Psoas muscle (tissue), 8 donors: ENCODE measurements around the gene NDUFAB1. TPM values are rescaled to one million over a fixed set of nuclear protein-coding genes. Genes with fewer than 3 reads are reported as not detected.

Experiments
- ATAC-seq, 4 donors: fragments of 200-7000 bp; cut with Tn5 transposase; one replicate each; pipeline ENCODE4 v1.9.1; 2020; ENCODE audit warnings: moderate library complexity in 3 of 4, mild to moderate bottlenecking in 2 of 4
- DNase-seq, 2 donors: peaks; one replicate each; pipeline ENCODE4 v3.0.0-alpha.2; 2020
- H3K27ac ChIP-seq: fragments of 200-600 bp; one replicate; pipeline ENCODE4 v1.8.0; 2022
- H3K27me3 ChIP-seq, 3 donors: fragments of 200-600 bp in 1 of 3; one replicate each; pipeline versions ENCODE4 v1.6.1 to v1.8.0; 2013 to 2022; ENCODE audit warnings: low read length in 2 of 3, mild to moderate bottlenecking in 2 of 3, moderate library complexity in 1 of 3; ENCODE audit not compliant: insufficient read depth in 3 of 3
- H3K36me3 ChIP-seq, 2 donors: fragments of 200-600 bp in 1 of 2; one replicate each; pipeline versions ENCODE4 v1.6.1 to v1.8.0; 2013 to 2022; ENCODE audit warnings: low read depth in 1 of 2, mild to moderate bottlenecking in 1 of 2, moderate library complexity in 1 of 2; ENCODE audit not compliant: insufficient read depth in 1 of 2
- H3K4me1 ChIP-seq: fragments of 200-600 bp; one replicate; pipeline ENCODE4 v1.8.0; 2022
- H3K4me3 ChIP-seq: fragments of 200-600 bp; one replicate; pipeline ENCODE4 v1.8.0; 2022; ENCODE audit warnings: mild to moderate bottlenecking
- H3K9me3 ChIP-seq: fragments of 200-600 bp; one replicate; pipeline ENCODE4 v1.8.0; 2022
- CTCF ChIP-seq: fragments of 200-600 bp; IDR thresholded peaks from one replicate; pipeline ENCODE4 v1.8.0; 2022; ENCODE audit warnings: antibody characterized with exemption
- WGBS, 3 donors: extraction: QIAGEN DNeasy Blood & Tissue Kit; methylation state at CpG; one replicate each; pipeline versions ENCODE4 v1.1.6 to v1.1.7; 2013; 5-methylcytosine and 5-hydroxymethylcytosine counted together
- intact Hi-C, 2 donors: fragments of 100-400 bp; cut with DNase I; formaldehyde crosslinking; loops; one replicate each; pipeline versions ENCODE4 v1.11.0 to v1.14.2; 2022
- polyA plus RNA-seq, 3 donors: library from polyadenylated mRNA; stranded (reverse); fragments of 200-250 nt; gene quantifications; one replicate each; pipeline ENCODE4 v1.2.3, GENCODE V29; 2013
- total RNA-seq, 4 donors: library from RNA; stranded (reverse); fragmentation: NEBNext Ultra II Directional in 2 of 4; extraction: Animal tissue kit (Norgen Biotek cat#: 25700) in 2 of 4; gene quantifications; one replicate each; pipeline versions ENCODE4 v1.2.1 to v1.2.4, GENCODE V29; 2021 to 2023
- donor health status: healthy with polysubstance abuse.
- donor health status: DM: no; HTN: no; CAD: no; lungs with moderate emphysema.
- donor health status: Bipolar disorder and iron deficiency.
- donor health status: healthy.
- donor health status: DM: yes; HTN: yes; CAD: no.
- donor health status: DM: no; HTN: no; CAD: no.
- donor health status: DM: no; HTN: no; CAD: no.
- donor health status: DM: yes; HTN: yes; CAD: no.

Gene NDUFAB1
- total and polyA plus RNA-seq, 7 donors: 175 to 441 (median 241) TPM

GRCh38 chr16:23532448-23532847 lies 63.7 kb downstream of the NDUFAB1 start:
- DNase-seq: no peak
- no peaks in the 10 kb centered on the region for H3K4me1 ChIP-seq
- H3K27ac ChIP-seq: no peak overlapping the region
- no peak for ATAC-seq
- TF ChIP-seq CTCF: no peak
- intact Hi-C loops: no loop called here
- H3K9me3 ChIP-seq: no peaks in the 10 kb centered on the region
- no peaks in the 10 kb centered on the region for H3K27me3 ChIP-seq
- WGBS, 3 donors: 94 to 100% (median 100%) methylated on average over 1 of the region's 1 CpG
- peaks cover 14 to 89% of the 10 kb centered on the region in 2 donors for H3K36me3 ChIP-seq
- no peak overlapping the region for H3K4me3 ChIP-seq

Other genes with a start within 250 kb of the NDUFAB1 start
- gene COG7, start 143.1 kb downstream of the NDUFAB1 start, total RNA-seq: 1 to 10 TPM; 6.7 to 9.6 (median 9.4) TPM
- gene COG7, start 143.1 kb downstream of the NDUFAB1 start, polyA plus RNA-seq: 10 to 100 TPM in 2 of 3 donors, 1 to 10 TPM in 1; 7.6 to 14.7 (median 10.5) TPM
- gene GGA2, start 85.8 kb downstream of the NDUFAB1 start, total RNA-seq: 10 to 100 TPM; 43.1 to 62.9 (median 56.4) TPM
- gene GGA2, start 85.8 kb downstream of the NDUFAB1 start, polyA plus RNA-seq: 10 to 100 TPM; 18.9 to 49.3 (median 21.7) TPM
- gene EARS2, start 39.0 kb downstream of the NDUFAB1 start, total RNA-seq: 10 to 100 TPM; 19.0 to 28.3 (median 20.9) TPM
- gene EARS2, start 39.0 kb downstream of the NDUFAB1 start, polyA plus RNA-seq: 10 to 100 TPM; 12.1 to 22.5 (median 13.6) TPM
- gene UBFD1, start 38.6 kb downstream of the NDUFAB1 start, total RNA-seq: 100 to 1,000 TPM; 108 to 147 (median 122) TPM
- gene UBFD1, start 38.6 kb downstream of the NDUFAB1 start, polyA plus RNA-seq: 100 to 1,000 TPM in 1 of 3 donors, 10 to 100 TPM in 2; 44.8 to 145 (median 48.1) TPM
- gene PALB2, start 45.0 kb upstream of the NDUFAB1 start, total RNA-seq: 1 to 10 TPM; 4.3 to 6.6 (median 5.4) TPM
- gene PALB2, start 45.0 kb upstream of the NDUFAB1 start, polyA plus RNA-seq: 10 to 100 TPM in 1 of 3 donors, 1 to 10 TPM in 2; 5.2 to 10.6 (median 6.2) TPM
- 10 to 100 TPM; 27.5 to 43.8 (median 31.6) TPM for gene DCTN5, start 45.1 kb upstream of the NDUFAB1 start, total RNA-seq
- 10 to 100 TPM; 17.1 to 47.4 (median 40.5) TPM for gene DCTN5, start 45.1 kb upstream of the NDUFAB1 start, polyA plus RNA-seq
- gene PLK1, start 82.6 kb upstream of the NDUFAB1 start, total RNA-seq: under 1 TPM; 0.58 to 0.98 (median 0.82) TPM
- gene PLK1, start 82.6 kb upstream of the NDUFAB1 start, polyA plus RNA-seq: under 1 TPM; 0.43 to 0.87 (median 0.57) TPM
- under 1 TPM in 1 of 4 donors, not detected in 3; 0.19 TPM for gene ERN2, start 116.9 kb upstream of the NDUFAB1 start, total RNA-seq
- gene ERN2, start 116.9 kb upstream of the NDUFAB1 start, polyA plus RNA-seq: under 1 TPM in 2 of 3 donors, not detected in 1; 0.03 to 0.08 TPM
- not detected for gene CHP2, start 158.7 kb upstream of the NDUFAB1 start, total RNA-seq
- gene CHP2, start 158.7 kb upstream of the NDUFAB1 start, polyA plus RNA-seq: under 1 TPM in 2 of 3 donors, not detected in 1; 0.05 to 0.08 TPM
- gene PRKCB, start 239.7 kb upstream of the NDUFAB1 start, total RNA-seq: 1 to 10 TPM in 3 of 4 donors, under 1 TPM in 1; 0.83 to 1.5 (median 1.2) TPM
- under 1 TPM; 0.13 to 0.23 (median 0.14) TPM for gene PRKCB, start 239.7 kb upstream of the NDUFAB1 start, polyA plus RNA-seq